ENCODE measurements around the gene CDNF.
"Not testable (repeated sequence)": the region's sequence is repeated elsewhere in the genome, so short reads cannot be mapped to it uniquely, and the experiment has no call there.

Gene CDNF

GRCh38 chr10:14837757-14838581 lies at the start of gene CDNF, which contains the start of the genes HSPA14 and MSANTD7:
CDNF (minus strand) TSS chr10:14838037; CDS start chr10:14837946, 91 bp downstream.
HSPA14 (plus strand) TSS chr10:14838306; CDS start chr10:14838403, 97 bp downstream.
MSANTD7 (plus strand) TSS chr10:14838306; CDS start chr10:14842285, 3,979 bp downstream.
- Histone ChIP-seq H3K27me3 (ENCODE audit: low read depth, low read length) (no peaks in the 10 kb centered on the region), H3K36me3 (ENCODE audit: control insufficient read depth in 1 of 2, insufficient read depth in 2 of 2, low read length in 2 of 2) (peaks cover 17 to 30% of the 10 kb centered on the region in 2 donors), H3K4me1 (ENCODE audit: control insufficient read depth in 1 of 2, insufficient read depth in 2 of 2, low read length in 2 of 2) (peaks cover 0 to 14% of the 10 kb centered on the region in 2 donors), H3K9me3 (ENCODE audit: control insufficient read depth in 1 of 2, low read length in 2 of 2) (no peaks in the 10 kb centered on the region), H3K4me3 (ENCODE audit: low read depth in 1 of 2, low read length in 2 of 2) (peak within 1 kb of the TSS; percentile 70 to 96), H3K27ac (ENCODE audit: low read length) (peak within 1 kb of the TSS; percentile 91)

DNA sequence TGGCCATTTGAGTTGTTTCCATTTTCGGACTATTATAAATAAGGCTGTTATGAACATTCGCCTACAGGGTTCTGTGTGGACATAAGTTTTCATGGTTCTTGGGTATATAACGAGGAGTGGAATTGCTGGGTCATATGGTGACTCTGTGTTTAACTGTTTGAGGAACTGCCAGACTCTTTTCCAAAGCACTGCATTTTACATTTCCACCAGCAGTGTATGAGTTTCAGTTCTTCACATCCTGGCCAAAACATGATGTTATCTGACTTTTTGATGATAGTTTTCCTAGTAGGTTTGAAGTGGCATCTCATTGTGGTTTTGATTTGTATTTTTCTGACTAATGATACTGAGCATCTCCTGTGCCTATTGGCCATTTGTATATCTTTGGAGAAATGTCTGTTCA lies 46.2 kb upstream of the CDNF start:
- Histone ChIP-seq H3K4me3 (ENCODE audit: low read depth in 1 of 2, low read length in 2 of 2) (no peak overlapping the region), H3K27ac (ENCODE audit: low read length) (no peak overlapping the region), H3K4me1 (ENCODE audit: control insufficient read depth in 1 of 2, insufficient read depth in 2 of 2, low read length in 2 of 2) (peaks cover 7 to 12% of the 10 kb centered on the region in 2 donors), H3K36me3 (ENCODE audit: control insufficient read depth in 1 of 2, insufficient read depth in 2 of 2, low read length in 2 of 2) (no peaks in the 10 kb centered on the region), H3K9me3 (ENCODE audit: control insufficient read depth in 1 of 2, low read length in 2 of 2) (no peaks in the 10 kb centered on the region), H3K27me3 (ENCODE audit: low read depth, low read length) (no peaks in the 10 kb centered on the region)

GRCh38 chr10:14880229-14880628 lies 42.4 kb upstream of the CDNF start:
- no peaks in the 10 kb centered on the region for H3K9me3 ChIP-seq (ENCODE audit: control insufficient read depth in 1 of 2, low read length in 2 of 2)
- H3K27me3 ChIP-seq (ENCODE audit: low read depth, low read length): no peaks in the 10 kb centered on the region
- H3K27ac ChIP-seq (ENCODE audit: low read length): no peak overlapping the region
- H3K4me3 ChIP-seq (ENCODE audit: low read depth in 1 of 2, low read length in 2 of 2): peak overlapping the region; percentile 74 to 98
- peaks cover 0 to 7% of the 10 kb centered on the region in 2 donors for H3K36me3 ChIP-seq (ENCODE audit: control insufficient read depth in 1 of 2, insufficient read depth in 2 of 2, low read length in 2 of 2)
- peaks cover 7 to 22% of the 10 kb centered on the region in 2 donors for H3K4me1 ChIP-seq (ENCODE audit: control insufficient read depth in 1 of 2, insufficient read depth in 2 of 2, low read length in 2 of 2)

DNA sequence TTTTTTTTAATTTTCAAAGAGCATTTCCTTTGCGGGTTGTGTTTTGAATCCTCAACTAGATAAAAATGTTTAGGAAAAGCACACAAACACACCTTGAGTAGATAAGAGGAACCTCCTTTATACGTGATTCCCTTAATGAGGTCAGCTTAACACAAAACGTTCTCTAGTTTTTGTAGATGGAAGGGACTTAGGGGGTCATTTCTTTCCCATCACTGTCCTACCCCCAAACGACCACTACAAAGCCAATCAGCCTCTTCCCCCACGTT lies 42.0 kb upstream of the CDNF start:
- H3K27ac ChIP-seq (ENCODE audit: low read length): peak overlapping the region; percentile 32
- H3K27me3 ChIP-seq (ENCODE audit: low read depth, low read length): no peaks in the 10 kb centered on the region
- peak overlapping the region; percentile 74 to 98 for H3K4me3 ChIP-seq (ENCODE audit: low read depth in 1 of 2, low read length in 2 of 2)
- peaks cover 0 to 7% of the 10 kb centered on the region in 2 donors for H3K36me3 ChIP-seq (ENCODE audit: control insufficient read depth in 1 of 2, insufficient read depth in 2 of 2, low read length in 2 of 2)
- no peaks in the 10 kb centered on the region for H3K9me3 ChIP-seq (ENCODE audit: control insufficient read depth in 1 of 2, low read length in 2 of 2)
- H3K4me1 ChIP-seq (ENCODE audit: control insufficient read depth in 1 of 2, insufficient read depth in 2 of 2, low read length in 2 of 2): peaks cover 7 to 22% of the 10 kb centered on the region in 2 donors

- peak overlapping the region; percentile 74 to 98 for H3K4me3 ChIP-seq (ENCODE audit: low read depth in 1 of 2, low read length in 2 of 2)
- H3K4me1 ChIP-seq (ENCODE audit: control insufficient read depth in 1 of 2, insufficient read depth in 2 of 2, low read length in 2 of 2): peaks cover 7 to 22% of the 10 kb centered on the region in 2 donors
- H3K27me3 ChIP-seq (ENCODE audit: low read depth, low read length): no peaks in the 10 kb centered on the region
- H3K27ac ChIP-seq (ENCODE audit: low read length): peak overlapping the region; percentile 32
- H3K36me3 ChIP-seq (ENCODE audit: control insufficient read depth in 1 of 2, insufficient read depth in 2 of 2, low read length in 2 of 2): peaks cover 0 to 7% of the 10 kb centered on the region in 2 donors
- H3K9me3 ChIP-seq (ENCODE audit: control insufficient read depth in 1 of 2, low read length in 2 of 2): no peaks in the 10 kb centered on the region
Observed at GRCh38 chr10:14879124-14879927, 41.5 kb upstream of the CDNF start.

- Histone ChIP-seq H3K27ac (ENCODE audit: low read length) (peak within 1 kb of the TSS; percentile 83), H3K4me3 (ENCODE audit: low read depth in 1 of 2, low read length in 2 of 2) (peak within 1 kb of the TSS; percentile 83 to 98), H3K9me3 (ENCODE audit: control insufficient read depth in 1 of 2, low read length in 2 of 2) (no peaks in the 10 kb centered on the region), H3K27me3 (ENCODE audit: low read depth, low read length) (no peaks in the 10 kb centered on the region), H3K4me1 (ENCODE audit: control insufficient read depth in 1 of 2, insufficient read depth in 2 of 2, low read length in 2 of 2) (peaks cover 7 to 22% of the 10 kb centered on the region in 2 donors), H3K36me3 (ENCODE audit: control insufficient read depth in 1 of 2, insufficient read depth in 2 of 2, low read length in 2 of 2) (peaks cover 0 to 7% of the 10 kb centered on the region in 2 donors)
Observed at GRCh38 chr10:14878266-14879123, 40.7 kb upstream of the CDNF start, which contains the start of gene SUV39H2. SUV39H2 (plus strand) TSS chr10:14878866; CDS start chr10:14878889, 23 bp downstream.

- H3K9me3 ChIP-seq (ENCODE audit: control insufficient read depth in 1 of 2, low read length in 2 of 2): no peaks in the 10 kb centered on the region
- H3K27me3 ChIP-seq (ENCODE audit: low read depth, low read length): no peaks in the 10 kb centered on the region
- peak overlapping the region in 1 of 2 donors; percentile 98 for H3K4me3 ChIP-seq (ENCODE audit: low read depth in 1 of 2, low read length in 2 of 2)
- peaks cover 0 to 7% of the 10 kb centered on the region in 2 donors for H3K36me3 ChIP-seq (ENCODE audit: control insufficient read depth in 1 of 2, insufficient read depth in 2 of 2, low read length in 2 of 2)
- H3K27ac ChIP-seq (ENCODE audit: low read length): no peak overlapping the region
- peaks cover 7 to 22% of the 10 kb centered on the region in 2 donors for H3K4me1 ChIP-seq (ENCODE audit: control insufficient read depth in 1 of 2, insufficient read depth in 2 of 2, low read length in 2 of 2)
Observed at GRCh38 chr10:14876764-14877163, 38.9 kb upstream of the CDNF start.

- Histone ChIP-seq H3K27me3 (ENCODE audit: low read depth, low read length) (no peaks in the 10 kb centered on the region), H3K4me1 (ENCODE audit: control insufficient read depth in 1 of 2, insufficient read depth in 2 of 2, low read length in 2 of 2) (peaks cover 7 to 22% of the 10 kb centered on the region in 2 donors), H3K36me3 (ENCODE audit: control insufficient read depth in 1 of 2, insufficient read depth in 2 of 2, low read length in 2 of 2) (peaks cover 0 to 7% of the 10 kb centered on the region in 2 donors), H3K9me3 (ENCODE audit: control insufficient read depth in 1 of 2, low read length in 2 of 2) (no peaks in the 10 kb centered on the region), H3K4me3 (ENCODE audit: low read depth in 1 of 2, low read length in 2 of 2) (no peak overlapping the region), H3K27ac (ENCODE audit: low read length) (no peak overlapping the region)
Observed at GRCh38 chr10:14875941-14876340, 38.1 kb upstream of the CDNF start.

DNA sequence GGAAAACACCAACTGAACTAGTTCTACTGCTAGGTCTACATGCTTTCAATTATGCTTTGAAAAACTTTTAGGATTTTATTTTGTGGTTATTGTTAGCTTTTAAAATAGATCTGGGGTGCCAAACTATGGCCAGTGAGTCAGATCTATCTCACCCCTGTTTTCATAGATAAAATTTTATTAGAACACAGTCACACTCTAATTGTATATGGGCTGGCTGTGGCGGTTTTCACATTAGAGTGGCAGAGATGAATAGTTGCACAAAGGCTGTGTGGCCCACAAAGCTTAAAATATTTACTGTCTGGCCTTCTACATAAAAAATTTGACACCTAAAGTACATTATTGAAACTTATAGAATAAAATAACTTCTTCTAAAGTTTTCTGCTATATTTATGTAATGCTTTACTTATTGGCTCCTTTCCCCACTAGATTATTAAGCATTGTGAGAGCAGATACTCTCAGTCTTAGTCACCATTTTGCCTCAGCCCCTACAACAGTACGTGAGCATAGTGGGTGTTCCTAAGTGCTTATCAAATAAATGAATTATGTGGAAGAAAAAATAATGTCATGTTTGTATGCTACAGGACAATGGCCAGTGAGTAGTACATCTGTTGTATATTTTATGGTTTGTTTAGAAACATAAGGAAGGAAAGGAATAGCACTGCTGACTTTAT lies 35.4 kb upstream of the CDNF start:
- H3K36me3 ChIP-seq (ENCODE audit: control insufficient read depth in 1 of 2, insufficient read depth in 2 of 2, low read length in 2 of 2): peaks cover 16% of the 10 kb centered on the region in 2 donors
- H3K27me3 ChIP-seq (ENCODE audit: low read depth, low read length): no peaks in the 10 kb centered on the region
- no peak overlapping the region for H3K27ac ChIP-seq (ENCODE audit: low read length)
- H3K9me3 ChIP-seq (ENCODE audit: control insufficient read depth in 1 of 2, low read length in 2 of 2): no peaks in the 10 kb centered on the region
- peaks cover 0 to 10% of the 10 kb centered on the region in 2 donors for H3K4me1 ChIP-seq (ENCODE audit: control insufficient read depth in 1 of 2, insufficient read depth in 2 of 2, low read length in 2 of 2)
- no peak overlapping the region for H3K4me3 ChIP-seq (ENCODE audit: low read depth in 1 of 2, low read length in 2 of 2)

DNA sequence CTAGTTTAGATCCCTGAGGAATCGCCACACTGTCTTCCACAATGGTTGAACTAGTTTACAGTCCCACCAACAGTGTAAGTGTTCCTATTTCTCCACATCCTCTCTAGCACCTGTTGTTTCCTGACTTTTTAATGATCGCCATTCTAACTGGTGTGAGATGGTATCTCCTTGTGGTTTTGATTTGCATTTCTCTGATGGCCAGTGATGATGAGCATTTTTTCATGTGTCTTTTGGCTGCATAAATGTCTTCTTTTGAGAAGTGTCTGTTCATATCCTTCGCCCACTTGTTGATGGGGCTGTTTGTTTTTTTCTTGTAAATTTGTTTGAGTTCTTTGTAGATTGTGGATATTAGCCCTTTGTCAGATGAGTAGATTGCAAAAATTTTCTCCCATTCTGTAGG lies 27.0 kb upstream of the CDNF start:
- H3K27ac ChIP-seq (ENCODE audit: low read length); H3K4me1 ChIP-seq (ENCODE audit: control insufficient read depth in 1 of 2, insufficient read depth in 2 of 2, low read length in 2 of 2); H3K27me3 ChIP-seq (ENCODE audit: low read depth, low read length); H3K9me3 ChIP-seq (ENCODE audit: control insufficient read depth in 1 of 2, low read length in 2 of 2); H3K4me3 ChIP-seq (ENCODE audit: low read depth in 1 of 2, low read length in 2 of 2): not testable (repeated sequence)
- H3K36me3 ChIP-seq (ENCODE audit: control insufficient read depth in 1 of 2, insufficient read depth in 2 of 2, low read length in 2 of 2): peaks cover 23 to 24% of the 10 kb centered on the region in 2 donors
